Fibroblast of lung (primary cell): ENCODE results near the gene CD300LF. TPM values are rescaled to one million over a fixed set of nuclear protein-coding genes. Genes with fewer than 3 reads are reported as not detected.

Experiments used
- DNase-seq, 2 donors: peaks; one replicate each; pipeline versions ENCODE4 v3.0.0 to v3.0.0-alpha.2; 2010; ENCODE audit warnings: low read depth in 2 of 2
- H2AFZ ChIP-seq: 2 replicates; pipeline ENCODE4 v1.5.1; 2012; ENCODE audit warnings: low read length, control low read depth, inconsistent platforms
- H3K27ac ChIP-seq: 2 replicates; pipeline ENCODE4 v1.5.1; 2011; ENCODE audit warnings: low read length, control low read depth; ENCODE audit not compliant: insufficient read depth
- H3K27me3 ChIP-seq: 2 replicates; pipeline ENCODE4 v1.5.1; 2011; ENCODE audit warnings: mild to moderate bottlenecking, low read length; ENCODE audit not compliant: control insufficient read depth, insufficient read depth
- H3K36me3 ChIP-seq: 2 replicates; pipeline ENCODE4 v1.5.1; 2011; ENCODE audit warnings: low read length; ENCODE audit not compliant: control insufficient read depth, insufficient read depth
- H3K4me1 ChIP-seq: 2 replicates; pipeline ENCODE4 v1.5.1; 2011; ENCODE audit warnings: low read length; ENCODE audit not compliant: control insufficient read depth, insufficient read depth; ENCODE audit errors: extremely low read depth
- H3K4me2 ChIP-seq: 2 replicates; pipeline ENCODE4 v1.5.1; 2011; ENCODE audit warnings: low read length, control low read depth; ENCODE audit not compliant: insufficient read depth; ENCODE audit errors: extremely low read depth
- H3K4me3 ChIP-seq, 4 experiments: fragments of 200-600 bp in 1 of 4; sonication (generic) in 1 of 4; replicated peaks in 1 of 4; 2 replicates each; pipeline ENCODE4 v1.5.1; 2011 to 2016; ENCODE audit warnings: low read length in 4 of 4, low read depth in 3 of 4, mild to moderate bottlenecking in 3 of 4, control low read depth in 2 of 4, inconsistent platforms in 1 of 4, mixed read lengths in 1 of 4; ENCODE audit not compliant: insufficient read depth in 1 of 4; ENCODE audit errors: control extremely low read depth in 1 of 4
- H3K79me2 ChIP-seq: 2 replicates; pipeline ENCODE4 v1.5.1; 2012; ENCODE audit warnings: mild to moderate bottlenecking, low read length, inconsistent platforms; ENCODE audit not compliant: control insufficient read depth, insufficient read depth
- H3K9ac ChIP-seq: 2 replicates; pipeline ENCODE4 v1.5.1; 2011; ENCODE audit warnings: mild to moderate bottlenecking, low read length, control low read depth; ENCODE audit not compliant: insufficient read depth
- H3K9me3 ChIP-seq: 2 replicates; pipeline ENCODE4 v1.5.1; 2012; ENCODE audit warnings: low read depth, low read length; ENCODE audit not compliant: control insufficient read depth, insufficient read depth
- H4K20me1 ChIP-seq: 2 replicates; pipeline ENCODE4 v1.5.1; 2011; ENCODE audit warnings: low read length; ENCODE audit not compliant: control insufficient read depth, insufficient read depth; ENCODE audit errors: extremely low read depth
- CTCF ChIP-seq, 2 donors: IDR thresholded peaks in 1 of 2; conservative IDR thresholded peaks in 1 of 2; 1 replicate in 1 of 2; 2 replicates in 1 of 2; pipeline ENCODE4 v1.5.1; 2011 to 2012; ENCODE audit warnings: low read length in 2 of 2, control low read depth in 1 of 2, inconsistent platforms in 1 of 2, low read depth in 1 of 2, mild to moderate bottlenecking in 1 of 2
- EZH2 ChIP-seq: IDR thresholded peaks from 2 replicates; pipeline ENCODE4 v1.5.1; 2012; ENCODE audit warnings: low read length, control low read depth, mild to moderate bottlenecking; ENCODE audit errors: missing control alignments
- polyA plus RNA-seq, 2 donors: library from polyadenylated mRNA; depleted of rRNA in 1 of 2; stranded (reverse) in 1 of 2; unstranded in 1 of 2; fragments of >200 nt; gene quantifications; 2 replicates each; pipeline ENCODE4 v1.2.1, GENCODE V29; 2011 to 2012; ENCODE audit warnings: missing spikeins in 1 of 2
- total RNA-seq: library from RNA; depleted of rRNA; stranded (reverse); fragments of >200 nt; gene quantifications from 2 replicates; pipeline ENCODE4 v1.2.1, GENCODE V29; 2014

The CD300LF gene
- total and polyA plus RNA-seq, 2 donors (not counting 1 experiment from before 2014, with no cell fraction given): not detected

DNA sequence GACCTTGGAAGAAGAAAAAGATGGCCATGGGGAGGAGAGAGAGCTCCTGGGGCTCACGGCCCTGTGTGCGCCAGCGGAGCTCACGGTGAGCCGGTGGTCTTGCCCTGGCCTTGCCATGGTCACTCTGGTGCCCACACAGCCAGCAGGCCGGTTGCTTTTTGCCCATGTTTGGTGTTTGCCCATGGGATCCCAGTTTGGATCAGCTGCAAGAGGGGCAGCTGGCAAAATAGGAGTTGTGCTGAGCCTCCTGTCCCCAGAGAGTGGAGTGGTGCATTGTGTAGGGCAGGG is 37.3 kb upstream of the CD300LF start:
- peak overlapping the region; percentile 57 to 92 (median 84) for H3K4me3 ChIP-seq
- no peaks in the 10 kb centered on the region for H3K36me3 ChIP-seq
- no peak for TF ChIP-seq CTCF (conservative IDR thresholded peaks at IDR 0.05 in 1 of 2, IDR thresholded peaks at IDR 0.05 in 1 of 2; ENCODE audit: low read depth in 1 of 2, low read length in 2 of 2)
- TF ChIP-seq EZH2: no peak
- H3K9me3 ChIP-seq: no peaks in the 10 kb centered on the region
- H3K79me2 ChIP-seq: peaks cover 3% of the 10 kb centered on the region
- H3K4me2 ChIP-seq: peak overlapping the region; percentile 84
- no peak overlapping the region for H2AFZ ChIP-seq
- no peak overlapping the region for H3K27ac ChIP-seq
- H3K4me1 ChIP-seq: peaks cover 9% of the 10 kb centered on the region
- H4K20me1 ChIP-seq: no peaks in the 10 kb centered on the region
- H3K9ac ChIP-seq: no peak overlapping the region
- no peaks in the 10 kb centered on the region for H3K27me3 ChIP-seq
- DNase-seq: no peak

DNA sequence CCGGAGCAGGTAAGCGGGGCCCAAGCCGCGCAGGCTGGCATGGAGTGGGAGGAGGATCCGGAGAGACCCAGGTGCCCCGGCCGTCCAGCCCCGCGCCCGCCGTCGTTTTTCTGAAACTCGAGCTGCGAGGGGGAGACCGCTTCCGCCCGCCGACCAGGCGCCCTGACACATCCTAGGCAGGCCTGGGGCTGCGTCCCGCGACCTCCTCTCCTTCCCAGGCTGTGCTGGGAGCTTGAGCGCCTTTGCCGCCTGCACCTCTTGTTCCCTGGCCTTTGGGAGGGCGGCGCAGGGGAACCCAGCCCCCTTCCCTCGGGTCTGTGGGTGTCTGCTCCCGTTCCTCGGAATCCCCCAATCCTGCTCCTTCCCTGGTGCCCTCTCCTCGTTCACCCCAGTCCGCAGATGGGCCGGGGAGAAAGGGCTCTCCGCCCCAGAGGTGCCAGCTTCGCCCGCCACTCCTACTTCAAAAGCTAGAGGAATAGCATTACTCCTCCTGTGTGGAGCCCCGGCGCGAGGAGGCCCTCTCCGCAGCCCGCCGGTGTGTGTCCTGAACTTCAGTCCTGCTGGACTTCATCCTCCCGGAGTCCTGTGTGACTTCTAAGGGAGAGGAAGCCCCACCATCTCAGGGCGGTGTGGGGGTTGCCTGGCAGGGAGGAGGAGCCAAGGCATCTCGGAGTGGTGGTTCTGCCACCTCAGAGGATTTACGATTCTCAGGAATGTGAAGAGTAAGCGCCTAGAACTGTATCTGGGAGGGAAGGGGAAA is 36.7 kb upstream of the CD300LF start:
- H3K27ac ChIP-seq: no peak overlapping the region
- peak in 1 of 2 donors; percentile 27 for DNase-seq
- no peaks in the 10 kb centered on the region for H3K9me3 ChIP-seq
- H3K36me3 ChIP-seq: no peaks in the 10 kb centered on the region
- peak overlapping the region; percentile 57 to 92 (median 84) for H3K4me3 ChIP-seq
- TF ChIP-seq EZH2 (no peak), CTCF (conservative IDR thresholded peaks at IDR 0.05 in 1 of 2, IDR thresholded peaks at IDR 0.05 in 1 of 2; ENCODE audit: low read depth in 1 of 2, low read length in 2 of 2) (no peak)
- H3K4me1 ChIP-seq: peaks cover 9% of the 10 kb centered on the region
- peak overlapping the region; percentile 84 for H3K4me2 ChIP-seq
- H3K27me3 ChIP-seq: no peaks in the 10 kb centered on the region
- no peaks in the 10 kb centered on the region for H4K20me1 ChIP-seq
- H3K79me2 ChIP-seq: peaks cover 3% of the 10 kb centered on the region
- H3K9ac ChIP-seq: peak overlapping the region; percentile 41
- no peak overlapping the region for H2AFZ ChIP-seq

DNA sequence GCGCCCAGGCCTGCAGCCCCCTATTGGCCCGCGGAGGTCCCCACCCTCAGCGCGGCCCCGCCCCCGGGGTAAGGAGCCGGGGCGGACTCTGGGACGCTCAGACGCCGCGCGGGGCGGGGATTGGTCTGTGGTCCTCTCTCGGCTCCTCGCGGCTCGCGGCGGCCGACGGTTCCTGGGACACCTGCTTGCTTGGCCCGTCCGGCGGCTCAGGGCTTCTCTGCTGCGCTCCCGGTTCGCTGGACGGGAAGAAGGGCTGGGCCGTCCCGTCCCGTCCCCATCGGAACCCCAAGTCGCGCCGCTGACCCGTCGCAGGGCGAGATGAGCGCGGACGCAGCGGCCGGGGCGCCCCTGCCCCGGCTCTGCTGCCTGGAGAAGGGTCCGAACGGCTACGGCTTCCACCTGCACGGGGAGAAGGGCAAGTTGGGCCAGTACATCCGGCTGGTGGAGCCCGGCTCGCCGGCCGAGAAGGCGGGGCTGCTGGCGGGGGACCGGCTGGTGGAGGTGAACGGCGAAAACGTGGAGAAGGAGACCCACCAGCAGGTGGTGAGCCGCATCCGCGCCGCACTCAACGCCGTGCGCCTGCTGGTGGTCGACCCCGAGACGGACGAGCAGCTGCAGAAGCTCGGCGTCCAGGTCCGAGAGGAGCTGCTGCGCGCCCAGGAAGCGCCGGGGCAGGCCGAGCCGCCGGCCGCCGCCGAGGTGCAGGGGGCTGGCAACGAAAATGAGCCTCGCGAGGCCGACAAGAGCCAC is 36.0 kb upstream of the CD300LF start, which contains the start of gene NHERF1:
TSS of gene NHERF1 (plus strand) at position 100 of the 750 bp plus-strand sequence. CDS start at position 319, 219 bp downstream.
- H3K4me3 ChIP-seq: peak within 1 kb of the TSS; percentile 57 to 92 (median 84)
- peak within 1 kb of the TSS; percentile 5 for H3K27ac ChIP-seq
- H3K4me1 ChIP-seq: peaks cover 9% of the 10 kb centered on the region
- no peaks in the 10 kb centered on the region for H3K27me3 ChIP-seq
- peak within 1 kb of the TSS; percentile 47 for H3K9ac ChIP-seq
- H3K9me3 ChIP-seq: no peaks in the 10 kb centered on the region
- DNase-seq: peak; percentile 84 to 88
- TF ChIP-seq CTCF (conservative IDR thresholded peaks at IDR 0.05 in 1 of 2, IDR thresholded peaks at IDR 0.05 in 1 of 2; ENCODE audit: low read depth in 1 of 2, low read length in 2 of 2) (no peak), EZH2 (no peak)
- H3K36me3 ChIP-seq: no peaks in the 10 kb centered on the region
- no peaks in the 10 kb centered on the region for H4K20me1 ChIP-seq
- peak within 1 kb of the TSS; percentile 71 for H2AFZ ChIP-seq
- H3K79me2 ChIP-seq: peaks cover 3% of the 10 kb centered on the region
- peak within 1 kb of the TSS; percentile 84 for H3K4me2 ChIP-seq
